ENCODE measurements around the gene ALX4.

Gene ALX4

GRCh38 chr11:44300844-44301563 lies 8.9 kb downstream of the ALX4 start:
- no peak for DNase-seq (ENCODE audit: low read depth in 2 of 2)

GRCh38 chr11:44298862-44299261 lies 11.1 kb downstream of the ALX4 start:
- DNase-seq (ENCODE audit: low read depth in 2 of 2) = no peak

- no peak for DNase-seq (ENCODE audit: low read depth in 2 of 2)
Observed at GRCh38 chr11:44290208-44290607, 19.7 kb downstream of the ALX4 start.

GRCh38 chr11:44288133-44288526 lies 21.8 kb downstream of the ALX4 start:
- no peak for DNase-seq (ENCODE audit: low read depth in 2 of 2)

GRCh38 chr11:44286911-44287310 lies 23.0 kb downstream of the ALX4 start:
- no peak for DNase-seq (ENCODE audit: low read depth in 2 of 2)

- DNase-seq (ENCODE audit: low read depth in 2 of 2) = no peak
Observed at GRCh38 chr11:44286268-44286880, 23.6 kb downstream of the ALX4 start.

GRCh38 chr11:44285756-44286155 lies 24.2 kb downstream of the ALX4 start:
- DNase-seq (ENCODE audit: low read depth in 2 of 2) = no peak

GRCh38 chr11:44282620-44283019 lies 27.3 kb downstream of the ALX4 start:
- DNase-seq (ENCODE audit: low read depth in 2 of 2) = no peak

- no peak for DNase-seq (ENCODE audit: low read depth in 2 of 2)
Observed at GRCh38 chr11:44281151-44281550, 28.8 kb downstream of the ALX4 start.

GRCh38 chr11:44280257-44280656 lies 29.7 kb downstream of the ALX4 start:
- DNase-seq (ENCODE audit: low read depth in 2 of 2) = no peak

GRCh38 chr11:44279483-44279882 lies 30.5 kb downstream of the ALX4 start:
- no peak for DNase-seq (ENCODE audit: low read depth in 2 of 2)

GRCh38 chr11:44277196-44278090 lies 32.5 kb downstream of the ALX4 start:
- no peak for DNase-seq (ENCODE audit: low read depth in 2 of 2)

- no peak for DNase-seq (ENCODE audit: low read depth in 2 of 2)
Observed at GRCh38 chr11:44275961-44276550, 33.9 kb downstream of the ALX4 start.

GRCh38 chr11:44275241-44275640 lies 34.7 kb downstream of the ALX4 start:
- DNase-seq (ENCODE audit: low read depth in 2 of 2) = no peak

GRCh38 chr11:44274404-44274803 lies 35.5 kb downstream of the ALX4 start:
- no peak for DNase-seq (ENCODE audit: low read depth in 2 of 2)

- no peak for DNase-seq (ENCODE audit: low read depth in 2 of 2)
Observed at GRCh38 chr11:44271286-44271685, 38.7 kb downstream of the ALX4 start.

GRCh38 chr11:44270403-44271273 lies 39.3 kb downstream of the ALX4 start:
- peak; percentile 16 to 18 for DNase-seq (ENCODE audit: low read depth in 2 of 2)

- peak; percentile 47 for DNase-seq (ENCODE audit: low read depth in 2 of 2)
Observed at GRCh38 chr11:44269369-44270351, 40.3 kb downstream of the ALX4 start.

GRCh38 chr11:44268614-44269080 lies 41.3 kb downstream of the ALX4 start:
- no peak for DNase-seq (ENCODE audit: low read depth in 2 of 2)

All from fibroblast of skin of left quadriceps (primary cell).